NCI-H2081 (cell line): ENCODE data around the gene BHLHE23.
"Not testable (repeated sequence)": the region's sequence is repeated elsewhere in the genome, so short reads cannot be mapped to it uniquely, and the experiment has no call there.

ENCODE experiments used
- DNase-seq, 2 experiments: peaks; one replicate each; lab custom pipeline; 2025; lab: John Stamatoyannopoulos, UW

Gene BHLHE23

DNA sequence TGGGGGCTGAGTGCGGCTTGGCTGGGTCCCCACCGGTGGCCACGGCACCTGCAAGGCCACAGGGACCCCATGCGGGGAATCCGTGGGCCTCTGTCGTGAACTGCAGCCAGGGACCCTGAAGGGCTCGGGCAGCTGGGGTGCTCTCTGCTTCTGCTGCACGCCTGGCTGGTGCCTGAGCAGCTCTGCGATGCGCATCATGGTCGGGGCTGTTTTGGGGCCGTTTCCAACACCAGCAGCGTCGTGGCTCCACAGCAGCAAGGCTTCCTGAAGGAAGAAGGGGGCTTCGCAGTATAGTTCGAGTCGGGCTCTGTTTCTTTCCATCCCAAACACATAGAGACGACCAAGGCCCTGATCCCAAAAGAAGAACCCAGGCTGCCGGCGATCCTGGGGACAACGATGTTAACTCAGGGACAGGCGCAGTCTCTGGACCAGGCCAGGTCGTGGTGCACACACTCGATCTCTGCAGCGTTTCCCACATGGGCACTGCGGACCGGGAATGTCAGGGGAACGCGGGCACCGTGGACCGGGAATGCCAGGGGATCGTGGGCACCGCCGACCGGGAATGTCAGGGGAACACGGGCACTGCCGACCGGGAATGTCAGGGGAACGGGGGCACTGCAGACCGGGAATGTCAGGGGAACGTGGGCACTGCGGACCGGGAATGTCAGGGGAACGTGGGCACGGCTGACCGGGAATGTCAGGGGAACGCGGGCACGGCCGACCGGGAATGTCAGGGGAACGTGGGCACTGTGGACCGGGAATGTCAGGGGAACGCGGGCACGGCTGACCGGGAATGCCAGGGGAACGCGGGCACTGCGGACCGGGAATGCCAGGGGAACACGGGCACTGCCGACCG is 36.8 kb upstream of the BHLHE23 start:
- no peak for DNase-seq

- no peak for DNase-seq
Observed at GRCh38 chr20:63042448-63043071, 35.8 kb upstream of the BHLHE23 start.

- DNase-seq, result no peak
Observed at GRCh38 chr20:63041776-63042175, 35.0 kb upstream of the BHLHE23 start.

DNA sequence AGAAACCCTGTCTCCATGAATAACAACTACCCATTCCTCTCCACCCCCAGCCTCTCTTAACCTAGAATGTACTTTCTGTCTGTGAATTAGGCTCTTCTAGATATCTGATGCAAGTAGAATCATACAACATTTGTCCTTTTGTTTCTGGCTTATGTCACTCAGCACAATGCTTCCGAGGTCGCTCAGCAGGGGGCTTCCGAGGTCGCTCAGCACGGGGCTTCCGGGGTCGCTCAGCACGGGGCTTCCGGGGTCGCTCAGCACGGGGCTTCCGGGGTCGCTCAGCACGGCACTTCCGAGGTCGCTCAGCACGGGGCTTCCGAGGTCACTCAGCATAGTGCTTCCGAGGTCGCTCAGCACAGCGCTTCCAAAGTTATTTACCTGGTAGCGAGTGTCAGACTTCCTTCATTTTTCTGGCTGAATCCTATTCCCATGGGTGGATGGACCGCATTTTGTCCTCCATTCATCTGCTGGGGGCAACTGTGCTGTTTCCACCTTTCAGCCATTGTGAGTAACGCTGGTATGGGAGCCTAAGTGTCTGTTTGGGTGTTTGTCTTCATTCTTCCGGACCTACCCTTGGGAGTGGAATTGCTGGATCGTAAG is 31.0 kb upstream of the BHLHE23 start:
- DNase-seq, result no peak

DNA sequence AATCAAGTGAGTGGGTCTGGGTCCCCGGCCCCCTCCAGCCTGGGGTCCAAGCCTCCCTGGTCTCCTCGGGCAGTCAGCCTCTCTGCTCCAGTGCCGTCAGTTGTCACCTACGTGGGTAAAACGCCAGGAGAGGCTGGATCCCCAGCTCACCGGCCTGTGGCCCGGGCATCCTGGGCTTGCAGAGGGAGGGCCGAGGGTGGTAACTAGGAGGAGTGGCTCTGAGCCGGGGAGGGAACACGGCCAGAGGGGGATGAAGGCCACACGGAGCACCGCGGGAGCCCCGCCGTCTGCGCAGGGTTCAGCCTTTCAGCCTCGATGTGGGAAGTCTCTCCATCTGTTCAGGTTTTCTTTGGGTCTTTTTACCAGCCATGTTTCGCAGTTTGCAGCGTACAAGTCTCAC is 29.5 kb upstream of the BHLHE23 start:
- no peak for DNase-seq

- no peak for DNase-seq
Observed at GRCh38 chr20:63035603-63036185, 28.9 kb upstream of the BHLHE23 start.

DNA sequence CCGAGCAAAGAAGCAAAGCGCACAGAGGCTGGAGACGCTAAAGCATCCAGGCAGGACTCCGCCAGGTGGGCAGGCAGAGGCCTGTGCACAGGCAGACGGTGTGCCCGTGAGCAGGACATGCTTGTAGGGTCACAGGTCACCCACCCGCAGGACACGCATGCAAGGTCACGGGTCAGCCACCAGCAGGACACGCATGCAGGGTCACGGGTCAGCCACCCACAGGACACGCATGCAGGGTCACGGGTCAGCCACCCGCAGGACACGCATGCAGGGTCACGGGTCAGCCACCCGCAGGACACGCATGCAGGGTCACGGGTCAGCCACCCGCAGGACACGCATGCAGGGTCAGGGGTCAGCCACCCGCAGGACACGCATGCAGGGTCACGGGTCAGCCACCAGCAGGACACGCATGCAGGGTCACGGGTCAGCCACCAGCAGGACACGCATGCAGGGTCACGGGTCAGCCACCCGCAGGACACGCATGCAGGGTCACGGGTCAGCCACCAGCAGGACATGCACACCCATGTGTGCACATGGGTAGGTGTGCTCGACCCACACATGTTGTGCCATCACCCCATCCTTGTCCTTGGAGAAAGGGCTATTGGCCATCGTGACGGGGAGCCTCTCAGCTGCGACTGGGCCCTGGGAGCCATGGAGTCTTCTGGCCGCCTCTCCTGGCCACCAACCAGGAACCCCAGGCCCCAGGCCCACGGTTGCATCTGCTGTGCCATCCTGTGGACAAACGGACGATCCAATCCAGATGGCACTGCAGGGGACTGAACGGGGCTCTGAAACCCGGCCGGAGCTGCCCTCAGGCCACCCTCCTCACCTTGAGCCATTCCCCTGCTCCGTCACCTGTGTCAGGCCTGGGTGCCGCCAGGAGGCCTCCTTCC is 28.2 kb upstream of the BHLHE23 start:
- not testable (repeated sequence) for DNase-seq

DNA sequence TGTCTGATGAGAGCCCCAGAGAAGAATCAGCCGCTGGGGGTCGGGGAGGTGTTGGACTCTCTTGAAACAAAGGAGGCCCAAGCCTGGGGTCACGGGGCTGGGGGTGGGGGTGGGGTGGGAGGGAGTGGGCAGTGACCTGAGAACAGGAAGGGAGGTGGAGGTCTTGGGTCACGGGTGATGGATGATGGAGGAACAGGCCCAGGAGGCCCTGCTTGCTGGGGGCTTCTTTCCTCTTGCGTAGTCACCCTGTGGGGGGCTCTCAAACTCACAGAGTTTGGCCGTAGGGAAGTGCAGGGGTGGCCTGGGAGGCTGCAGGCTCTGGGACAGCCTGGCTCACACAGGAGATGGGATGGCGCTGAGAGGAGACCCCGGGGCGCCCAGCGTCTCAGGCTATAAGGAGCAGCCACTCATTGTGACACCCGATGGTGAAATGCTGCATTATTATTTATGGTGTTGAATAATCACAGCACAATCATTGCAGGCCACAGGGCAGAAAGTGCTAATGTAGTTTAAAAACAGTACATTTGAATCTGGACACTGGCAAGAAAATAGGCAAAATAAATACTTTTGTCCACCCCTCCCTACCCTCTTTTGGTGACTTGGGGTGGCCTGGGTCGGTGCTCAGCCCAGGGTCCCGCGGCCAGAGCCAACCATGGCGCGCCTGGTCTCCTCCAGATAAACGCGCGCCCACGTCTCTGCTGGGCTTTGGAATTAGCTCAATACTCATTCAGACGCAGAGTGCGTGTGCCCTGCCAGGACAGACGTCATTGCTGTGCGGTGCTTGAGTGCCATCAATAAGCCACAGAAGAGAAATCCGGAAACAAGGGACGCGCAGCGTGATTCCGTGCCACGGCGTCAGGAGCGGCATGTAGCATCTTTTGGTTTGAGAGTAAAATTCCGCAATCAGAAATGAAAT is 27.3 kb upstream of the BHLHE23 start:
- DNase-seq, result no peak

DNA sequence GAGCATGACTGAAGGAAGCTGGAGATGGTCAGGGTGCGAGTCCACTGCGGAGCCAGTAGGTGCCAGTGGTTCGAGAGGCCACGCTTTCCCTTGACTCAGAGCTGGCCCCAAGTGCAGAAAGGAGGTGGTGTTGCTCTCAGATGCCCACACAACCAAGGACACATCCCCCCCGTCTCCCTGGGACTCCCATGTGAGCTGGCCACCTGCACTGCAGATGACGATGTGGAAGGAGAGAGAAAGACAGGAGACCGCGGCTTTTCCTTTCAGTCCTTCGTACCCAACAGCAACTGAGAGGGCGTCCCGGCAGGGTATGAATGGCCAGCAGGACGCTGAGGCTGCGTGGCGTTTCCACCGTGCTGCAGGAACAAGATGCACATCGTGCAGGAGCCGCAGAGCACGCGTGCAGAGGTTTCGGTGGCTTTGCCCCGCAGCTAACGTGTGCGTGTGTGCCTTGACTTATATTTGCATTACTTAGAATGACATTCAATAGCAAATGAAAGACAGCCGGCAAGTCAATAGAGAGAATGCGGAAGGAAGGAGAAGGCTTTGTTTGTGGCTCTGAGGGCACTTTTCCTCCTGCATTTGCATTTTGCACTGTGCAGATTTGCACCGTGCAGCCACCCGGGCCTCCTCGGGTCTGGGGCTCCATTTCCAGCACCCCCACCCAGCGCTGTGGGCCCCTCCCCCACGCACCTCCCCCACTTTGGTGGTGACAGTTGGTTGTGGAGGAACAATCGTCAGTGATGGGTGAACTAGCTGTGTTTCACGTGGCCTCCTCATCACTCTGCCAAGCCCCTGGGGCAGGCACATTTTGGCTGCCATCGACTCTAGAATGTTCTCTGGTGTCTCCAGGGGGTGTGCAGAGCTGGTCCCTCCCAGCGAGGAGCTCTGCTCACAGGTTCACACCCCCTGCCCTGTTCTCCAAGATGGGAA is 26.4 kb upstream of the BHLHE23 start:
- no peak for DNase-seq

- DNase-seq, result no peak
Observed at GRCh38 chr20:63032026-63032800, 25.4 kb upstream of the BHLHE23 start.

DNA sequence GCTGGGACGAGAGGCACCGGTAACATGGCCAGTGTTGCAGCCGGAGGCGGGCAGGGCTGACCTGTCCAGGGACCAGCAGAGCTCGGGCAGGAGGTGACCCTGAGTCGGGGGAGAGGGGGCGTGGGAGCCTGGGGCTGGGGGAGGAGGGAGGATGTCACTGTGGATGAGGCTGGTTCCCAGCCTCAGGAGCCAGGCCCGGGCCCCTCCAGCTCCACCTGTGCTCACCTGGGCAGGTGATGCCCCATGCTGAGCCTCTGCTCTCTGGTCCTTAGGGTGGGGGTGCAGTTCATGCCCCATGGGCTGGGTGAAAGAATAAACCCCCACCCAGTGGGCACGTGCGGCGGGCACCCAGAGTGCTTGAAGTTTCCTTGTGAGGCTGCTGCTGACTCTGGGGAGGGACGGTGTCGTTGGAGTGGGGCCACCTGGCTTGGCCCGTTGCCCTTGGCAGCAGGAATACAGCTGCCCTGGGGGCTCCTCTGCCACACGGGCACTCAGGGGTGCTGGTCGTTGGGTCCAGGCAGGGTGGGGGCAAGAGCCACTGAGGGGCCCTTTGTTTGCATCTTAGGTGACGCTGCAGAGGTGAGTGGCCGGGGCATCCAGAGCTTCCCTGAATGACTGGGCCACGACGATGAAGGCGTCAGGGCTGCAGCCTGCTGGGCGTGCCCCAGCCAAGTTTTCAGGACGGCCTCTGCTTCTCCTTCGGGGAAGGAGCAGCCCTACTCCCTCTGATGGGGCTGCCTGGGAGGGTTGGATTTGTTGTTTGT is 24.7 kb upstream of the BHLHE23 start:
- no peak for DNase-seq

- no peak for DNase-seq
Observed at GRCh38 chr20:63029358-63030121, 22.8 kb upstream of the BHLHE23 start.

GRCh38 chr20:63028461-63028921 is 21.7 kb upstream of the BHLHE23 start:
- DNase-seq, result no peak

DNA sequence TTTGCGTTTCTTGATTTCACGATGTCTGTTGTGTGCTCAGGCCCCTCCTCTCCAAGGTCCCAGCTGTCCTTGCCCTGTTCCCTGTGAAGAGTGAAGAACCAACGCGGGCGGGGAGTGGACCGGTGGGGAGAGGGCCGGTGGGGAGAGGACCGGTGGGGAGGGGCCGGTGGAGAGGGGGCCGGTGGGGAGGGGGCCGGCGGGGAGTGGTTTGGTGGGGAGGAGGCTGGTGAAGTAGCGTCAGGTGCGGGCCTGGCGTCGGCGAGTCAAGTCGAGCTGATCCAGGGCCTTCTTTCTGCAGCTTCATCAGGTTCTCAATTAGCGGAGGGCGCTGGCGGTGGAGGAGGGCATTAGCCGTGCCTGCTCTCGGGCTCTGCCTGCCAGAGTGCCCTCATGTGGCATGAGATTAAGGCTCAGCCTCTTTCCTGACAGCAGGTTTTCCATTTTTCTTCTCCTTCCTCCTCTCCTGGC is 21.2 kb upstream of the BHLHE23 start:
- DNase-seq, result no peak

- DNase-seq, result no peak
Observed at GRCh38 chr20:63027221-63027921, 20.6 kb upstream of the BHLHE23 start.

DNA sequence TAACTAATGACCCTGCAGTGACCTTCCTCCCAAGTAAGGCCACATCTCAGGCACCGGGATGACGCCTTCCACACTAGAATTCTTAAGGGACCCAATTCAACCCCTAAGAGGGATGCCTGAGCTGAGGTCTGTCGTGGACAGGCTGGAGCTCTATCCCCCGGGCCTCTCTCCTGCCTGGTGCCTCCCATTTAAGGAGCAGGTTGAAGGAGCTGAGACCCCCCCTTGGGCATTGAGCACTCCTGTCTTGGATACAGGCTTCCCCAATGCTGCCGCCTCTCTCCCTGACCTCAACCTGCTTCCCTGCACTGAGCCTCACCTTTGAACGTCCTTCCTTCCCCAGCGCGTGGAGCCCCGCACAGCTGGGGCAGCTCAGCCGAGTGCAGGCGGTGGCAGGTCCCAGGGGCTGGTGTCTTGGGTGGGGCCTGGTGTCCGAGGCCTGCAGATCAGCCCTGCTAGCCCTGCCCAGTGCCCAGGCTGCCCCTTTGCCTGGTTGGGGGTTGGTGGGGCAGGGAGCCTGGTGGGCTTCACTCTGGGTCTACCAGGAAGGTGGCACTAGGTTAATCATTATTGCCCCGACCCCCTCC is 19.9 kb upstream of the BHLHE23 start:
- DNase-seq, result no peak
